ENCODE data around the gene NSMF. TPM values are rescaled to one million over a fixed set of nuclear protein-coding genes. Genes with fewer than 3 reads are reported as not detected.

Gene NSMF
- total and polyA plus RNA-seq, 10 of the 15 experiments (the other 5 are each of a cell fraction or from before 2014, with no cell fraction given): 0.13 to 44.3 (median 13.4) TPM

DNA sequence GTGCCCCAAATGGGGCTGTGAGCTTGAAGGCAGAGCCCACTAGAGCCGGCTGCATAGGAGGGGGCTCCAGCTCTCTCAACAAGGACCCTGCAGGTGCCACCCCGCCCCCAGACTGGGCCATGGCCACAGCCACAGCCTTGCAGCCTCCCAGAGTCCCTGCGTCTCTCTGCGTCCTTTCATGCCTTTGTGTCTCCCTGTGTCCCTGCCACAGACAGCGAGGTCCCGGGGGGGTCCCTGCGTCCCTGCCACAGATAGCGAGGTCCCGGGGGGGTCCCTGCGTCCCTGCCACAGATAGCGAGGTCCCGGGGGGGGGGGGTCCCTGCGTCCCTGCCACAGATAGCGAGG is 29.6 kb downstream of the NSMF start (continued):
- no peak for TF ChIP-seq CBFB (IDR thresholded peaks at IDR 0.05; ENCODE audit: low read depth)

DNA sequence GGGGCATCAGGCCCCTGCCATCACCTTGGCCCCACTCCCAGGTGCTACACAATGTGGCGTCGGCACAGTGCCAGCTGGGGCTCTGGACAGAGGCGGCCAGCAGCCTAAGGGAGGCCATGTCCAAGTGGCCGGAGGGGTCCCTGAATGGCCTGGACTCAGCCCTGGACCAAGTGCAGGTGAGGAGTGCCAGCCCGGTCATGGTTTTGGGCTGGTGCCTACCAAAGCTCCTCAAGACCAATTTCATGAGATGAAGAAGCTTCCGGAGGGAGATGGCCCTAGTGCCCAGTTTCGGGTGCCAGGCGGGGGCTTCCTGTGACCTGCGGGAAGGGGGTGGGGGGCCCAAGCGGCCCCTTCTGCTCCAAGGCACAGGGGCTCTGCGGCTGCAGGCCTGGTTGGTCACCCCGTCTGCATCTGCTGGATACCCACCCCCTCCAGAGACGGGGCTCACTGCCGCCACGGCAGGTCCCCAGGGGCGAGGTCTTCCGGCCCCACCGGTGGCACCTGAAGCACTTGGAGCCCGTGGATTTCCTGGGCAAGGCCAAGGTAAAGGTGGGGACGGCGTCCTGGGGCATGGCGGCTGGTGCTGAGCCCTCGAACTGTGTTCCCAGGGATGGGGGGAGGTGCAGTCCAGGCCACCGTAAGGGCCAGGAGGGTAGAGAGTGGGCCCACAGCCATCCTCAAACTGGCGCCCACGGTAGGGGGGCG is 30.1 kb downstream of the NSMF start:
- no peaks in the 10 kb centered on the region for H3K36me3 ChIP-seq (ENCODE audit: control insufficient read depth in 2 of 2, insufficient read depth in 2 of 2, low read length in 1 of 2)
- ChIA-PET CTCF (no interaction called here), POLR2A (no interaction called here), SMC1A (ENCODE audit: uncharacterized antibody, unreplicated experiment) (no interaction called here), RAD21 (ENCODE audit: unreplicated experiment) (no interaction called here)
- DNase-seq (ENCODE audit: low read depth, low spot score) (no peak), FAIRE-seq (no peak), ATAC-seq (peak; percentile 13)
- in situ Hi-C loops (cut with MboI): no loop called here
- no peak overlapping the region for H3K4me2 ChIP-seq (ENCODE audit: control insufficient read depth, insufficient read depth)
- no peaks in the 10 kb centered on the region for H3K9me3 ChIP-seq (replicated peaks; ENCODE audit: control insufficient read depth, insufficient read depth, low read length)
- H3K27me3 ChIP-seq (replicated peaks in 1 of 2; ENCODE audit: control insufficient read depth in 2 of 2, insufficient read depth in 2 of 2, low read length in 1 of 2): no peaks in the 10 kb centered on the region; a peak in 2 of 4 replicates
- no peak overlapping the region for H3K27ac ChIP-seq (ENCODE audit: control insufficient read depth, insufficient read depth)
- no peak overlapping the region for H3K4me3 ChIP-seq
- no peak overlapping the region for H2AFZ ChIP-seq (ENCODE audit: control insufficient read depth, low read depth, low read length)
- WGBS (ENCODE audit: insufficient coverage, insufficient replicate concordance, low lambda C conversion rate, missing lambda C conversion rate): 7% methylated on average over 25 of the region's 27 CpGs
- no TSS peak for BruUV-seq (replicated peaks)
- H3K4me1 ChIP-seq (ENCODE audit: control insufficient read depth, insufficient read depth, low read length): peaks cover 6% of the 10 kb centered on the region; the same call in 1 of the 2 replicates
- intact Hi-C loops (cut with micrococcal nuclease; ENCODE audit: unreplicated experiment): loop anchor here (10.0 kb wide), 1 partner anchor 106 kb away; no protein-coding TSS in a partner anchor
- H3K79me2 ChIP-seq (ENCODE audit: control insufficient read depth, insufficient read depth, low read length): no peaks in the 10 kb centered on the region
- no peak for TF ChIP-seq KAT2A (conservative IDR thresholded peaks at IDR 0.05; ENCODE audit: control insufficient read depth, low read depth, low read length)
- no peak for TF ChIP-seq ASH2L (IDR thresholded peaks at IDR 0.05; ENCODE audit: borderline replicate concordance, low read depth)
- no peak for TF ChIP-seq NR2C2 (IDR thresholded peaks at IDR 0.05; ENCODE audit: borderline replicate concordance, control insufficient read depth, insufficient read length, low read depth)
- no peak for TF ChIP-seq CREB1 (IDR thresholded peaks at IDR 0.05; ENCODE audit: low read depth)
- TF ChIP-seq DPF2 (IDR thresholded peaks at IDR 0.05): no peak
- TF ChIP-seq CREM (IDR thresholded peaks at IDR 0.05; ENCODE audit: low read depth): no peak
- no peak overlapping the region for H3K9ac ChIP-seq (ENCODE audit: control insufficient read depth, insufficient read depth, low read length)
- no peaks in the 10 kb centered on the region for H4K20me1 ChIP-seq (ENCODE audit: control insufficient read depth, insufficient read depth)
